ENCODE data around the gene PRDX3. TPM values are rescaled to one million over a fixed set of nuclear protein-coding genes. Genes with fewer than 3 reads are reported as not detected.

The PRDX3 gene
- total and polyA plus RNA-seq, 8 donors, result 27.1 to 87.4 (median 45.0) TPM

- H3K4me1 ChIP-seq, result peaks cover 4 to 9% (median 6%) of the 10 kb centered on the region in 3 donors
- H3K27me3 ChIP-seq, result no peaks in the 10 kb centered on the region
- FAIRE-seq (no peak), DNase-seq (no peak), ATAC-seq (no peak)
- H3K9me3 ChIP-seq, result no peaks in the 10 kb centered on the region
- intact Hi-C loops (cut with DNase I), result no loop called here
- no peaks in the 10 kb centered on the region for H3K36me3 ChIP-seq
- no peak overlapping the region for H3K4me3 ChIP-seq
- H3K27ac ChIP-seq, result no peak overlapping the region
- WGBS, 2 donors, result 89 to 90% methylated on average over 9 of the region's 9 CpGs
- no peak for TF ChIP-seq CTCF (IDR thresholded peaks at IDR 0.05)
These were observed 38.8 kb upstream of the PRDX3 start for GRCh38 chr10:119217401-119217800.

GRCh38 chr10:119216127-119216526 lies 37.5 kb upstream of the PRDX3 start:
- 87 to 88% methylated on average over 5 of the region's 5 CpGs for WGBS, 2 donors
- no peak overlapping the region for H3K4me3 ChIP-seq
- DNase-seq (no peak), ATAC-seq (no peak), FAIRE-seq (no peak)
- no peak overlapping the region for H3K27ac ChIP-seq
- TF ChIP-seq CTCF (IDR thresholded peaks at IDR 0.05), result no peak
- no peaks in the 10 kb centered on the region for H3K27me3 ChIP-seq
- no peaks in the 10 kb centered on the region for H3K9me3 ChIP-seq
- no peaks in the 10 kb centered on the region for H3K4me1 ChIP-seq
- H3K36me3 ChIP-seq, result no peaks in the 10 kb centered on the region
- intact Hi-C loops (cut with DNase I), result no loop called here

GRCh38 chr10:119215371-119215770 lies 36.8 kb upstream of the PRDX3 start:
- Histone ChIP-seq H3K4me1 (no peaks in the 10 kb centered on the region), H3K27me3 (no peaks in the 10 kb centered on the region), H3K27ac (no peak overlapping the region), H3K9me3 (no peaks in the 10 kb centered on the region), H3K4me3 (no peak overlapping the region), H3K36me3 (no peaks in the 10 kb centered on the region)
- WGBS, 2 donors, result 92 to 98% methylated on average over 2 of the region's 2 CpGs
- ATAC-seq (no peak), FAIRE-seq (no peak), DNase-seq (no peak)
- intact Hi-C loops (cut with DNase I), result no loop called here
- no peak for TF ChIP-seq CTCF (IDR thresholded peaks at IDR 0.05)

GRCh38 chr10:119211625-119212441 lies 33.2 kb upstream of the PRDX3 start:
- ATAC-seq (no peak), FAIRE-seq (no peak), DNase-seq (no peak)
- Histone ChIP-seq H3K36me3 (no peaks in the 10 kb centered on the region), H3K4me1 (peaks cover 0 to 16% (median 0%) of the 10 kb centered on the region in 3 donors), H3K4me3 (no peak overlapping the region), H3K9me3 (no peaks in the 10 kb centered on the region), H3K27ac (peak overlapping the region in 1 of 4 donors; percentile 1), H3K27me3 (no peaks in the 10 kb centered on the region)
- 70 to 75% methylated on average over 12 of the region's 12 CpGs for WGBS, 2 donors
- intact Hi-C loops (cut with DNase I), result no loop called here
- no peak for TF ChIP-seq CTCF (IDR thresholded peaks at IDR 0.05)

DNA sequence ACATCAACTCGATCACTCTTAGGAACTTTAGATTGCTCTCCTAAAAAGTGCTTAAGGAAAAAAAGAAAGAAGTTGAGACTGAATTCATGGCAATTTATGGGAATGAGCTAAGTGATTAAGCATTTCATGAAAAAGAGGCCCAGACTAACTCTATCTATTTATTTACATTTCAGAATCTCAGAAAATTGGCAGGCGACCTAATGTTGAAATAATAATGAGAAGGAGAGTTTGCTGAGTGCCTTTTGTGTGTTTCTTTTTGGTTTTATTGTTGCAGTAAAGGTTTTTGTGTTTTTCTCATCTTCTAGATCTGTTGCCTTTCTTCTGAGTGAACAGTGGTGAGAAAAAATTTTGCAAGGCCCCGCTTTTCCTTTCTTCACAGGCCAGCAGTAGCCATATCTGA lies 32.6 kb upstream of the PRDX3 start:
- no peak for TF ChIP-seq CTCF (IDR thresholded peaks at IDR 0.05)
- Histone ChIP-seq H3K27me3 (no peaks in the 10 kb centered on the region), H3K4me1 (peaks cover 0 to 20% (median 0%) of the 10 kb centered on the region in 3 donors), H3K4me3 (no peak overlapping the region), H3K9me3 (no peaks in the 10 kb centered on the region), H3K27ac (peak overlapping the region in 1 of 4 donors; percentile 1), H3K36me3 (no peaks in the 10 kb centered on the region)
- DNase-seq (no peak), FAIRE-seq (no peak), ATAC-seq (no peak)
- intact Hi-C loops (cut with DNase I), result no loop called here
- 86 to 87% methylated on average over 3 of the region's 3 CpGs for whole genome bisulfite sequencing, 2 donors

All from pancreas (tissue), 10 donors.